RWPE2 (cell line): ENCODE measurements around the gene PLCH1.

Experiments used
- ATAC-seq: fragments of 200-7000 bp; cut with Tn5 transposase; 3 replicates; pipeline ENCODE4 v1.9.1; 2021; ENCODE audit warnings: low read depth
- DNase-seq: peaks from one replicate; pipeline ENCODE4 v3.0.0-alpha.2; 2020; ENCODE audit warnings: low spot score
- H3K27ac ChIP-seq: fragments of 450-650 bp; 2 replicates; pipeline ENCODE4 v1.5.1; 2017; ENCODE audit warnings: mild to moderate bottlenecking; ENCODE audit not compliant: poor library complexity, severe bottlenecking
- H3K27me3 ChIP-seq: fragments of 250-450 bp; sonication (Bioruptor Pico); 2 replicates; pipeline ENCODE4 v1.5.1; 2021; ENCODE audit warnings: mild to moderate bottlenecking, moderate library complexity; ENCODE audit not compliant: insufficient read depth, poor library complexity, severe bottlenecking
- H3K36me3 ChIP-seq: fragments of 250-450 bp; sonication (Bioruptor Pico); 2 replicates; pipeline ENCODE4 v1.5.1; 2020; ENCODE audit warnings: low read depth, mild to moderate bottlenecking, moderate library complexity
- H3K4me1 ChIP-seq: fragments of 250-450 bp; sonication (Bioruptor Pico); 2 replicates; pipeline ENCODE4 v1.5.1; 2021; ENCODE audit warnings: mild to moderate bottlenecking, moderate library complexity; ENCODE audit not compliant: insufficient read depth, poor library complexity, severe bottlenecking
- H3K4me3 ChIP-seq: fragments of 250-450 bp; sonication (Bioruptor Pico); 2 replicates; pipeline ENCODE4 v1.5.1; 2021; ENCODE audit warnings: mild to moderate bottlenecking, moderate library complexity; ENCODE audit not compliant: severe bottlenecking
- H3K9me3 ChIP-seq: fragments of 250-450 bp; sonication (Bioruptor Pico); 2 replicates; pipeline ENCODE4 v1.5.1; 2021; ENCODE audit warnings: mild to moderate bottlenecking, moderate library complexity; ENCODE audit not compliant: severe bottlenecking
- TF ChIP-seq, protein P1 (sequence below): fragments of 450-650 bp; IDR thresholded peaks from one replicate; pipeline ENCODE4 v1.5.1; 2017; ENCODE audit warnings: mild to moderate bottlenecking, moderate library complexity; ENCODE audit not compliant: poor library complexity, severe bottlenecking

The PLCH1 gene

DNA sequence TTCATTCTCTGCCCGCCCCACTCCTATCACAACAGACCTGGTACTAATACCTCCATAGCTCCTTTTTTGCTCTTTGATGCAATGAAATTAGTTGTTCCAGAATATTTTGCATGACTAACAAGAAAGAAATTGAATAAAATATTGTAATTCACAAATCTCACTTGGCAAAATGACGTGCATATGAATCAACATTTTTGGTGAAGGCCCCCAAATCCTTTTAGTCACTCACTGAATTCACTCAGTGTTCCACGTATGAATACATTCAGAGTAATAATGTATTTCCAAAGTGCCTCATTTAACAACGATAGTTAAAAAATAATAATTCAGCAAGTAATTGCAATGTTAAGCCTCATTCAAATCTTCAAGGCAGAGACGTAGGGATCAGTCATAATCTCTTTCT is 302.8 kb downstream of the PLCH1 start:
- H3K9me3 ChIP-seq: no peaks in the 10 kb centered on the region
- no peak overlapping the region for H3K27ac ChIP-seq
- ATAC-seq (no peak; the same call in 2 of the 3 replicates), DNase-seq (no peak)
- TF ChIP-seq, protein P1, sequence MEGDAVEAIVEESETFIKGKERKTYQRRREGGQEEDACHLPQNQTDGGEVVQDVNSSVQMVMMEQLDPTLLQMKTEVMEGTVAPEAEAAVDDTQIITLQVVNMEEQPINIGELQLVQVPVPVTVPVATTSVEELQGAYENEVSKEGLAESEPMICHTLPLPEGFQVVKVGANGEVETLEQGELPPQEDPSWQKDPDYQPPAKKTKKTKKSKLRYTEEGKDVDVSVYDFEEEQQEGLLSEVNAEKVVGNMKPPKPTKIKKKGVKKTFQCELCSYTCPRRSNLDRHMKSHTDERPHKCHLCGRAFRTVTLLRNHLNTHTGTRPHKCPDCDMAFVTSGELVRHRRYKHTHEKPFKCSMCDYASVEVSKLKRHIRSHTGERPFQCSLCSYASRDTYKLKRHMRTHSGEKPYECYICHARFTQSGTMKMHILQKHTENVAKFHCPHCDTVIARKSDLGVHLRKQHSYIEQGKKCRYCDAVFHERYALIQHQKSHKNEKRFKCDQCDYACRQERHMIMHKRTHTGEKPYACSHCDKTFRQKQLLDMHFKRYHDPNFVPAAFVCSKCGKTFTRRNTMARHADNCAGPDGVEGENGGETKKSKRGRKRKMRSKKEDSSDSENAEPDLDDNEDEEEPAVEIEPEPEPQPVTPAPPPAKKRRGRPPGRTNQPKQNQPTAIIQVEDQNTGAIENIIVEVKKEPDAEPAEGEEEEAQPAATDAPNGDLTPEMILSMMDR: no peak
- H3K36me3 ChIP-seq: no peaks in the 10 kb centered on the region
- H3K4me1 ChIP-seq: peaks cover 4% of the 10 kb centered on the region
- H3K27me3 ChIP-seq: no peaks in the 10 kb centered on the region
- no peak overlapping the region for H3K4me3 ChIP-seq

DNA sequence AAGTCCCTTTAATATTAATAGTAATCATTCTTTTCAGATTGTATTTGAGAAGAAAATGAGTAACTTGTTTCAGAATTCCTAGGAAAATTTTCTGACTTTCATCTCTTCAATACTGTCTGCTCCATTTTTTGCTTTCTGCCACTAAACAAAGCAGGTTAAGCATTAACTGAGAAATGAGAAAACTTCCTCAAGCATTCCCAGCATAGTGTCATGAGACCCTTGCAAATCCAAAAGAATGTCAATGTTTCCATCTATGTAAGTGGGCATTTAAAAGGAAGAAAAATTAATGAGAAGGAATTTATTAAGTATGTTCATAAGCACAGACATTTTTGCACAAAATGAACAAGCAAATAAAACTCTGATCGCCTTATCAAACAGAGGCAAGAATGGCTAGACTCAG is 303.4 kb downstream of the PLCH1 start:
- Histone ChIP-seq H3K27ac (no peak overlapping the region), H3K4me1 (peaks cover 4% of the 10 kb centered on the region), H3K27me3 (no peaks in the 10 kb centered on the region), H3K4me3 (no peak overlapping the region), H3K36me3 (no peaks in the 10 kb centered on the region), H3K9me3 (no peaks in the 10 kb centered on the region)
- DNase-seq: no peak
- TF ChIP-seq, protein P1: no peak
- ATAC-seq: no peak

DNA sequence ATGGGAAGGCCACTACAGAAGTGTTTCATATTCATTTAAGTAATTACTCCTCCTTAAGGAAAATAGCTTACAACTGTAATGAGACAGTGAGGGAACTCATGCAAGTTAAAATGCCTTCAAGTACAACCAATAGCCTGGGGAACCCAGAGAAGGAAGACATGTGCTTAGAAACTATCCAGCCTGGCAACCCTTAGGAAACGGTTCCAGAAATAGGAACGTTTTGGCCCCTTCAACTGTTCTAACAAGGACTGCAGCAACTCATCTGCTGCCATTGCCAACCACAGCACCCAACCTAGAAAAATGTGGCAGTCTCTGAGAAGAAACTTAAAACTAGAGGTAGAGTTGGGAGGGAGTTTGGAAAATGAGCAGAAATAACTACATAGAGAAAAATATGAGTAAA is 303.8 kb downstream of the PLCH1 start:
- Histone ChIP-seq H3K4me3 (no peak overlapping the region), H3K9me3 (no peaks in the 10 kb centered on the region), H3K27ac (no peak overlapping the region), H3K27me3 (no peaks in the 10 kb centered on the region), H3K4me1 (peaks cover 4% of the 10 kb centered on the region), H3K36me3 (no peaks in the 10 kb centered on the region)
- DNase-seq: no peak
- ATAC-seq: no peak
- TF ChIP-seq, protein P1: no peak

DNA sequence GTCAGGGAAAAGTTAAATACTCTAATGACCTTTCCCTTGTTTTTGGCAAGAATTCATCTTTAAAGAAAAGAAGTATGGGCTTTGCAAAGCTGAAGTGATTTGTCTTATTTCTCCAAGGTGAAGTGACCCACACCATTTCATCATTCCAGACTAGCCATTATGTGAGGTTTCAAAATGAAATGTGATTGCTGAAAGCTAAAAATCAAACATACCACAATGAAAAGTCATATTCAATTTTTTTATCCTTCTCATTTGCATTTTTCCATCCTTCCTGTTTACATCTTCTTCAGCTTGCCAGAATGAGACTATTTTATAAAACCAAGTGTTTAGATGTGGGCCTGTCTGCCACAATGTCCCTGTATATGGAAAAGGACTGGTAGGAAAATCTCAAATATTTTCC is 309.1 kb downstream of the PLCH1 start:
- TF ChIP-seq, protein P1: no peak
- Histone ChIP-seq H3K27me3 (no peaks in the 10 kb centered on the region), H3K4me1 (no peaks in the 10 kb centered on the region), H3K4me3 (no peak overlapping the region), H3K27ac (no peak overlapping the region), H3K9me3 (no peaks in the 10 kb centered on the region), H3K36me3 (no peaks in the 10 kb centered on the region)
- ATAC-seq (no peak), DNase-seq (no peak)

DNA sequence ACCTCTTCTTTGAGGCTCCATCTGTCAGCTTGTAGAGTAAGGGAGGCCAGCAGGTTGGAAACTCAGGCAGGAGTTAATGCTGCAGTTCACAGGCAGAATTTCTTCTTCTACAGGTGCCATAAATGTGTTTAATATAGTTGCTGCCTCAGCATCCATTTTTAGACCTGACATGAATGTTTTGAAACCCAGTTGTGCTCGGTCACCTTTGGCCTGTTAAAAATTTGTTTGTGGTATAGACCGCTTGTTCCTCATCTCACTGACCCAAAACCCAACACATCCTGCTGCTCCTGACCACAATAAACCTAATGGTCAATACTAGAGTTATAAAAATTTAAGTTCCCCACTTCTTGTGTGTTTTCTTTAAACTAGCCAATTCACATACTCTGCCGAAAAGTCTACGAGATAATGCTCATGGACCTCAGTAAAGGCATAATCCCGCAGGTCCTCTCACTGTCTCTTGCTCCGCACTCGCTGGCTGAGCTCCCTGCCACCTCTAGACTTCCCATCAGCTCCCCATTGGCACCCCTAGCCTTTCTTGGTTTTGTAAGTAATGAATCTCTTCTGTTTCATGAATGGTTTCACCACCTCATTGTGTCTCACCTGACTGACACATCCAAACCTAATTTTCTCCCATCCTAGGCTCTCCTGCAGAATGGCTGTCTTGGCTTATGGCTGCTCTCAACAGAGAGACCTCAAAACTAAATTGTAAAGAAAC is 312.9 kb downstream of the PLCH1 start:
- DNase-seq (no peak), ATAC-seq (no peak)
- no peaks in the 10 kb centered on the region for H3K4me1 ChIP-seq
- TF ChIP-seq, protein P1: no peak
- H3K27me3 ChIP-seq: no peaks in the 10 kb centered on the region
- peaks cover 2% of the 10 kb centered on the region for H3K9me3 ChIP-seq
- no peak overlapping the region for H3K27ac ChIP-seq
- no peaks in the 10 kb centered on the region for H3K36me3 ChIP-seq
- H3K4me3 ChIP-seq: no peak overlapping the region
